GM19043 (cell line): ENCODE results near the gene CTU1.

Source experiments
- ATAC-seq: cut with Tn5 transposase; IDR thresholded peaks from one replicate; pipeline ENCODE4 v1.9.1; 2021; ENCODE audit warnings: low read depth; ENCODE audit not compliant: unreplicated experiment

Gene CTU1

GRCh38 chr19:51059715-51060114 lies 48.5 kb downstream of the CTU1 start:
- ATAC-seq = no peak

- no peak for ATAC-seq
Observed at GRCh38 chr19:51055866-51056265, 52.3 kb downstream of the CTU1 start.
